GM13977 (cell line): ENCODE measurements around the gene PER2.

Experiments used
- DNase-seq: peaks from one replicate; pipeline ENCODE4 v3.0.0; 2012; ENCODE audit warnings: low spot score
- in situ Hi-C: fragments of 300-500 bp; cut with MboI; formaldehyde crosslinking; loops from one replicate; pipeline ENCODE4 v1.12.0; 2022; ENCODE audit warnings: low sequenced_read_pairs, low pct_unique_long_range_greater_than_20kb, mixed read lengths, inconsistent platforms; ENCODE audit not compliant: unreplicated experiment
- TF ChIP-seq, protein P1 (sequence below): IDR thresholded peaks from 2 replicates; pipeline ENCODE4 v1.5.1; 2012; ENCODE audit warnings: mild to moderate bottlenecking, control low read depth; ENCODE audit not compliant: insufficient read depth; ENCODE audit errors: extremely low read depth, missing control alignments

Gene PER2

DNA sequence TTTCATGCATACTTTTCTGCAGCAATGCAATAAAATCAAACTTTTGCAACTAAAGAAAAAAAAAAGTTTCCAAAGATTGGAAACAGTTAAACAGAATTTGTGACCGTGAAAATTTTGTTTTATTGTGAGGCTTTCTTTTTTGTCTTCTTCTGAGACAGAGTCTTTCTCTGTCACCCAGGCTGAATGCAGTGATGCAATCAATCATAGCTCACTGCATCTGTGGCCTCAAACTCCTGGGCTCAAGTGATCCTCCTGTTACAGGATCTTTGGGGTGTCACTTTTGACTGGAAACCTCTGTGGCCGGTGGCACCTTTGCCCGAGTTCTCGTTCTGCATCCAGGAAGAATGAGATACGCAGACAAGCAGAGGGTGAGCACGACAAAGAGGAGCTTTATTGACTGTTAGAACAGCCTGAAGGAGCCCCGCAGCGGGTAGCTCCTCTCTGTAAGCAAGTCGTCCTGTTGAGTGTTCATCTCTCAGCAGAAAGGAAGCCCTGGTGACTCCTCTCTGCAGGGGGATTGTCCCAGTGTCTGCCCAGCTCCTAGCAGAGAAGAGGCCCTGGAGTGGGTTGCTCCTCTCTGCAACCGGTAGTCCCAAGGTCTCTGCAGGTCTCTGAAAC is 68.0 kb downstream of the PER2 start:
- TF ChIP-seq, protein P1, sequence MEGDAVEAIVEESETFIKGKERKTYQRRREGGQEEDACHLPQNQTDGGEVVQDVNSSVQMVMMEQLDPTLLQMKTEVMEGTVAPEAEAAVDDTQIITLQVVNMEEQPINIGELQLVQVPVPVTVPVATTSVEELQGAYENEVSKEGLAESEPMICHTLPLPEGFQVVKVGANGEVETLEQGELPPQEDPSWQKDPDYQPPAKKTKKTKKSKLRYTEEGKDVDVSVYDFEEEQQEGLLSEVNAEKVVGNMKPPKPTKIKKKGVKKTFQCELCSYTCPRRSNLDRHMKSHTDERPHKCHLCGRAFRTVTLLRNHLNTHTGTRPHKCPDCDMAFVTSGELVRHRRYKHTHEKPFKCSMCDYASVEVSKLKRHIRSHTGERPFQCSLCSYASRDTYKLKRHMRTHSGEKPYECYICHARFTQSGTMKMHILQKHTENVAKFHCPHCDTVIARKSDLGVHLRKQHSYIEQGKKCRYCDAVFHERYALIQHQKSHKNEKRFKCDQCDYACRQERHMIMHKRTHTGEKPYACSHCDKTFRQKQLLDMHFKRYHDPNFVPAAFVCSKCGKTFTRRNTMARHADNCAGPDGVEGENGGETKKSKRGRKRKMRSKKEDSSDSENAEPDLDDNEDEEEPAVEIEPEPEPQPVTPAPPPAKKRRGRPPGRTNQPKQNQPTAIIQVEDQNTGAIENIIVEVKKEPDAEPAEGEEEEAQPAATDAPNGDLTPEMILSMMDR, result no peak
- in situ Hi-C loops, result no loop called here
- no peak for DNase-seq

DNA sequence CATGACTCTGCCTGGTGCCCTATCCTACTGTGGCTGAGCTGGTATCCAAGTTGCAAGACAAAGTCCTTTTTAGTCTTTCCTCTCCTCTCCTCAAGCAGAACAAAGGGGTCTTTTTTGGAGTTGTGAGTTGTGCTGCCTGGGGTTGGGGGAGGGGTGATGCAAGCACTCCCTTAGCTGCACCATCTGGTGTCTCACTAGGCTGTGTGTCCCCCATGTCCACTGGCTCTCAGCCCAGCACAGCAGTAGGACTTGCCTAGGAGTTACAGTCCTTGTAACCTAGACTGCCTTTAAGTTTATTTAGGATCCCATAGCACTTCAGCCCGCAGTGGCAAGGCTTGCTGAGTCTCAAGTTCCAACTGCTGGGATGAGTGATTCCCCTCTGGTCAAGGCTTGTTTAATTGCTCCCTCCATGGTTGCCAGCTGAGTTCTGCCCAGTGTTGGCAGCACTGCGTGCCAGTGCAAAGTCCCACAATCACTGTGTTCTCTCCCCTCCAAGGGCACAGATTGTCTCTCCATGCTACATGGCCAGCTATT is 71.7 kb downstream of the PER2 start:
- in situ Hi-C loops, result no loop called here
- TF ChIP-seq, protein P1, result no peak
- no peak for DNase-seq

DNA sequence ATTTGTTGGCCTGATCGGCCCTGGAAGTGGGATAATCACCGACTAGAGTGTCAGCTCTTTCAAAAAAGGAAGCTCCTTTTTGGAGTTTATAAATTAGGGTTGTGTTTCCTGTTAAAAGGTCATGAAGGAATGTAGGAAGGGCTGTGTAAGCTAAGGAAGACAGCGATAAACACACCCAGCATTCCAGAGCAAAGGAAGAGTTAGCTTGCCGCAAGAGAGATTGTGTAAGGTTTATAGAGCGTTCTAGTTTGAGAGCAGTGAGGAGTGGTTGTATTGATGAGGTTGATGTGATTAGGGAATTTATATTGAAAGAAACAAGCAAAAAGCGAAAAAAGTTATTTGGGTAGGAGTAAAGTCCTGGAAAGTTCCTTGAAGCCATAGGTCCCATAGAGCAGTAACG is 81.4 kb downstream of the PER2 start:
- in situ Hi-C loops, result no loop called here
- TF ChIP-seq, protein P1, result no peak
- no peak for DNase-seq

DNA sequence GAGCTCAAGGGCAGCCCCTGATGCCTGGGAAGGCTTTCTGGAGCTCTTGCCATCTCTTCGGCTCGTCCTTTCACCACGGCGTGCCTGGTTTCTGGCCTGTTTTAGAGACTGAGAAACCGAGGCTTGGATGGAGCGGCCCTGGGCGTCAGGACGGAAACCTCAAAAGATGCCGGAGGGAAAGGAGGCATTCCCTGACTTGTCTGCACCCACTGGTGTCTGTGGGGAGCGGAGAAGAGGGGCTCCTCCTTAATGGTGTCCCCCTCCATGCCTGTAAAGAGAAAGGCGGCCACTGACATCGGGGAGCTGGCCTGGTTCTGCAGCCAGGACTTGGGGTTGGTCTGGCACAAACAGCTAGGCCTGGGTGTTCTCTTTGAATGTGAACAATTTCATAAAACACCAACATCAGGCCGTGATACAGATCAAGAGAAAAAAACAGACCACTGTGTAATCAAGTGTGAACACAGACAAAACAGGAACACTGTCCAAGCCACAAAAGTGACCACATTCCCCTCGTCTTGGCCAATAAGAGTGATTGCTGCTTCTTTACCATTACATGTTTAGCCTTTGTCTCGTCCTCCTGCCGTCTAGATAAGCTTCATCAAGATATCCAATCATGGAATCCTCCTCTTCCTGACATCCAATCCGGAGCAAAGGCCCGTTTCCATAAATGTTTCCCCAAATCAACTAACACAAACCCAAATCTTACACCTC is 84.3 kb downstream of the PER2 start:
- in situ Hi-C loops, result no loop called here
- DNase-seq, result no peak
- TF ChIP-seq, protein P1, result no peak

DNA sequence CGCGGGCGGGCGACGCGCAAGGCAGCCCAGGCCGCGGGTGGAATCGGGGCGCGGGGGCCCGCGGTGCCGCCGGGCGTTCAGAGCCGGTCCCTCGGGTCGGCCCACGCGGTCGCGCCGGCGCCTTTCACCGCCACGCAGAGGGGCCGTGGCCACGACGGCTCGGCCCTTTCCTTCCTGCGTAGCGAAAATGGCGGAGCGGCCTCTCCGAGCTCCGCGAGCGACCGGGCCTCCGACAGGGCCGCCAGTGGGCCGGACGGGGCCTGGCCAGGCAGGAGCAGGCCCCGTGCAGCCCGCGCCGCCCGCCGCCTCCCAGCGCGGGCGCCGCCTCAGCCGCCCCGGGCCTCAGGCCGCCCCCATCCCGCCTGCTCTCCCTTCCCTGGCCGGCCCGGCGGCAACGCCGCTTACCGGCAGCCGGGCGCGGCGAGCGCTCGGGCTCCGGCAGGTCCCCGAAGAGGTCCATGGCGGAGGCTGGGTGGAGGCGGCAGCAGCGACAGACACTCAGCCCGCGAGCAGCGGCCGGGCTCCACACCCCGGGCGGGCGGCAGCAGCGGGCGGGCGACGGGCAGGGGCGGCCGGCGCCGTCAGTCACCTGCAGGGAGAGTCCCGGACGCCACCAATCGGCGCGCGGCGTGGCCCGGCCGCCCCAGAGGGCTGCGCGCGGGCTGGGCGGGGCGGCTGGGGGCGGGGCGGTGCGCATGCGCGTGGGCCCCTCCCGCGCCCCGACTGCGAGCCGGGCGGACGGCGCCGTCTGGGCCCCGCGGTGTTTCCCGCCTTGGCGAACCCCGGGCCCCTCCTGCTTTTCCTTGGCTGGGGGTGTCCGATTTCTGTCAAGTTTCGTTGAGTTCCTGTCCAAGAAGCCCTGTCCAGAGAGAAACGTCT is 85.1 kb downstream of the PER2 start, which contains the start of gene ILKAP:
Gene ILKAP, minus strand, starts transcription at position 602 of the 879 bp plus-strand sequence. Its CDS starts 142 bp downstream, at position 460.
- TF ChIP-seq, protein P1, result no peak
- in situ Hi-C loops, result no loop called here
- DNase-seq, result peak; percentile 100

DNA sequence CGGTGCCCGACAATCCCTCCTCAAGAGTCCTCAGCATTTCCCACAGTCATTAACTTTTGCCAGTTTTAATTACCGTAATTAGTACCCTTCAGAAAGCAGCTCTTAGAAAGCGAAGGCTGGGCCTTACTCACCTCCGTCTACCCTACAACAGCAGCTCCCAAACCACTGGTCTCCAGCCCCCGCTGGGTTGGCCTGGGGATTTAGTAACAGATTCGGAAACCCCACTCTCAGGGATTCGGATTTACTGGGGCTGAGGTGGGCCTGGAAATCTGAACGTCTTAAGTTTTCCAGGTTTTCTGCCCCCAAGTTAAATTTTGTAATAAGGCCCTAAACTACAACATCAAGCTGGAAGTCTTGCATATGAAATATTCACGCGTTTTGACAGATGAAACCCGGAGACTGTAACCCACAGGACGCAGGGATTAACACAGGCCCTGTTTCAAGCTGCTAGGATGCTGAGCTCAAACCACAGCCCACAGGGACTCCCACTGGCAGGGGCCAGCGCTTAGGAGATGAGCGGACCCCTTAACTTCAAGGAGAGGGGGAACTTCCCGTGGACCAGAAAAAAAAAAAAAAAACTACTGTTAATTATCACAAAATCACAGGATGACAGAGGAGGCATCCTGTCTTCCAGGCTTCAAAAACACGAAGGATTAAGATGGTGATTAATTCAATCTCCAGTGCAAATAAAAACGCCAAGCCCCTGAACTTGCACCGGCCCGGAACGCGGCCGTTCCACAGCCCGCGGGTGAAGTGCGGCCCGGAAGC is 85.9 kb downstream of the PER2 start:
- TF ChIP-seq, protein P1, result no peak
- in situ Hi-C loops, result no loop called here
- peak; percentile 45 for DNase-seq
